GM23338 (cell line): ENCODE data around the gene MMP15. TPM values are rescaled to one million over a fixed set of nuclear protein-coding genes. Genes with fewer than 3 reads are reported as not detected.

Source experiments
- ATAC-seq: fragments of 200-7000 bp; cut with Tn5 transposase; 3 replicates; pipeline ENCODE4 v1.9.1; 2020
- DNase-seq: peaks from one replicate; pipeline ENCODE4 v3.0.0-alpha.2; 2015; ENCODE audit warnings: low spot score
- H2AFZ ChIP-seq: fragments of 200-600 bp; sonication (generic); 2 replicates; pipeline ENCODE4 v1.8.0; 2016; ENCODE audit warnings: antibody characterized with exemption, mild to moderate bottlenecking, moderate library complexity
- H3F3A ChIP-seq: fragments of 200-600 bp; sonication (generic); replicated peaks from 2 replicates; pipeline ENCODE4 v1.8.0; 2017; ENCODE audit warnings: antibody characterized with exemption, mixed run types, low read depth
- H3K27ac ChIP-seq: fragments of 200-600 bp; sonication (generic); 2 replicates; pipeline ENCODE4 v1.6.1; 2016; ENCODE audit warnings: low read depth
- H3K27me3 ChIP-seq: fragments of 200-600 bp; sonication (generic); 2 replicates; pipeline ENCODE4 v1.8.0; 2016; ENCODE audit warnings: mild to moderate bottlenecking, mixed run types, moderate library complexity; ENCODE audit not compliant: insufficient read depth
- H3K36me3 ChIP-seq: fragments of 200-600 bp; sonication (generic); 2 replicates; pipeline ENCODE4 v1.8.0; 2016; ENCODE audit warnings: mild to moderate bottlenecking; ENCODE audit not compliant: insufficient read depth
- H3K4me1 ChIP-seq: fragments of 200-600 bp; sonication (generic); 2 replicates; pipeline ENCODE4 v1.8.0; 2016; ENCODE audit warnings: mild to moderate bottlenecking, moderate library complexity; ENCODE audit not compliant: insufficient read depth
- H3K4me2 ChIP-seq: fragments of 200-600 bp; sonication (generic); 2 replicates; pipeline ENCODE4 v1.7.1; 2017; ENCODE audit warnings: mixed run types
- H3K4me3 ChIP-seq: fragments of 200-600 bp; sonication (generic); 2 replicates; pipeline ENCODE4 v1.6.1; 2016; ENCODE audit warnings: mixed run types
- H3K79me2 ChIP-seq: fragments of 200-600 bp; sonication (generic); replicated peaks from 2 replicates; pipeline ENCODE4 v1.8.0; 2017; ENCODE audit warnings: mild to moderate bottlenecking; ENCODE audit not compliant: insufficient read depth
- H3K9me2 ChIP-seq: fragments of 200-600 bp; sonication (generic); 2 replicates; pipeline ENCODE4 v1.8.0; 2017; ENCODE audit not compliant: insufficient read depth
- H4K20me1 ChIP-seq: fragments of 200-600 bp; sonication (generic); replicated peaks from 2 replicates; pipeline ENCODE4 v1.8.0; 2017; ENCODE audit warnings: mild to moderate bottlenecking; ENCODE audit not compliant: insufficient read depth
- H3K27ac Mint-ChIP-seq: 2 replicates; pipeline ENCODE4 v1.8.0; 2020; ENCODE audit warnings: inconsistent platforms, mild to moderate bottlenecking, moderate library complexity, mixed read lengths
- H3K27me3 Mint-ChIP-seq: 3 replicates; pipeline ENCODE4 v1.8.0; 2022; ENCODE audit warnings: low read depth, mild to moderate bottlenecking, moderate library complexity, mixed read lengths, inconsistent platforms; ENCODE audit not compliant: insufficient read depth, poor library complexity
- H3K36me3 Mint-ChIP-seq: 3 replicates; pipeline ENCODE4 v1.8.0; 2021; ENCODE audit warnings: low read depth, mild to moderate bottlenecking, inconsistent platforms, moderate library complexity, mixed read lengths
- H3K4me1 Mint-ChIP-seq: 3 replicates; pipeline ENCODE4 v1.8.0; 2020; ENCODE audit warnings: mild to moderate bottlenecking, inconsistent platforms, mixed read lengths
- H3K4me3 Mint-ChIP-seq: 3 replicates; pipeline ENCODE4 v1.8.0; 2021; ENCODE audit warnings: moderate library complexity, mild to moderate bottlenecking, inconsistent platforms, mixed read lengths
- H3K9me3 Mint-ChIP-seq: 3 replicates; pipeline ENCODE4 v1.8.0; 2020; ENCODE audit warnings: moderate library complexity, mild to moderate bottlenecking, inconsistent platforms, mixed read lengths
- CREB1 ChIP-seq: fragments of 250-450 bp; sonication (Bioruptor Pico); IDR thresholded peaks from 2 replicates; pipeline ENCODE4 v1.5.0; 2020; ENCODE audit warnings: low read depth, mild to moderate bottlenecking, moderate library complexity
- CTCF ChIP-seq, 2 experiments: fragments of 200-600 bp in 1 of 2; sonication (generic) in 1 of 2; conservative IDR thresholded peaks; 2 replicates each; pipeline versions ENCODE4 v1.5.1 to v1.6.1; 2016 to 2017; ENCODE audit warnings: antibody characterized with exemption in 2 of 2, low read depth in 2 of 2, mild to moderate bottlenecking in 2 of 2, moderate library complexity in 1 of 2
- ETS1 ChIP-seq: IDR thresholded peaks from 2 replicates; pipeline ENCODE4 v1.6.1; 2016; ENCODE audit warnings: antibody characterized with exemption
- JUNB ChIP-seq: IDR thresholded peaks from one replicate; pipeline ENCODE4 v1.6.1; 2016; ENCODE audit warnings: antibody characterized with exemption; ENCODE audit not compliant: unreplicated experiment
- NANOG ChIP-seq: IDR thresholded peaks from 2 replicates; pipeline ENCODE4 v1.6.1; 2016; ENCODE audit warnings: antibody characterized with exemption, borderline replicate concordance
- REST ChIP-seq: IDR thresholded peaks from one replicate; pipeline ENCODE4 v1.6.1; 2018; ENCODE audit warnings: antibody characterized with exemption; ENCODE audit not compliant: unreplicated experiment
- STAT1 ChIP-seq: IDR thresholded peaks from one replicate; pipeline ENCODE4 v1.6.1; 2016; ENCODE audit warnings: antibody characterized with exemption; ENCODE audit not compliant: unreplicated experiment
- ZNF331 ChIP-seq: fragments of 250-450 bp; sonication (Bioruptor Pico); IDR thresholded peaks from 2 replicates; pipeline ENCODE4 v1.5.0; 2020; ENCODE audit warnings: low read depth, mild to moderate bottlenecking, moderate library complexity
- ZNF462 ChIP-seq: fragments of 250-450 bp; sonication (Bioruptor Pico); IDR thresholded peaks from 2 replicates; pipeline ENCODE4 v1.5.0; 2020; ENCODE audit warnings: mild to moderate bottlenecking, moderate library complexity
- polyA plus RNA-seq: library from polyadenylated mRNA; unstranded; fragments of >200 nt; fragmentation: Nextera tagmentation; extraction: Ambion mirVana; gene quantifications from 2 replicates; pipeline ENCODE4 v1.2.1, GENCODE V29; 2016
- total RNA-seq: library from RNA; depleted of rRNA; stranded (reverse); fragments of >200 nt; shearing (Covaris generic); gene quantifications from 2 replicates; pipeline ENCODE4 v1.2.3, GENCODE V29; 2014

MMP15 gene
- total and polyA plus RNA-seq, 2 experiments from 2014 or later, result 10.9 to 79.1 TPM

- no peak overlapping the region for H3K4me3 Mint-ChIP-seq
- peaks cover 7% of the 10 kb centered on the region; the same call in 1 of the 3 replicates for H3K9me3 Mint-ChIP-seq
- Histone ChIP-seq H2AFZ (no peak overlapping the region), H3F3A (no peaks in the 10 kb centered on the region), H3K27ac (no peak overlapping the region), H3K4me1 (peaks cover 6% of the 10 kb centered on the region; the same call in 1 of the 2 replicates), H4K20me1 (0 out of 2 replicates have a peak, but pooled peaks cover 8% of the 10 kb centered on the region), H3K9me2 (no peaks in the 10 kb centered on the region), H3K36me3 (peaks cover 7% of the 10 kb centered on the region; the same call in 1 of the 2 replicates), H3K4me3 (no peak overlapping the region), H3K4me2 (no peak overlapping the region), H3K27me3 (no peaks in the 10 kb centered on the region), H3K79me2 (peaks cover 21% of the 10 kb centered on the region)
- H3K27me3 Mint-ChIP-seq, result no peaks in the 10 kb centered on the region
- DNase-seq, result no peak
- ATAC-seq, result no peak
- H3K4me1 Mint-ChIP-seq, result peaks cover 19% of the 10 kb centered on the region
- H3K27ac Mint-ChIP-seq, result no peak overlapping the region
- TF ChIP-seq JUNB, result no peak
- no peak for TF ChIP-seq ETS1
- TF ChIP-seq CTCF (conservative IDR thresholded peaks at IDR 0.05; ENCODE audit: low read depth in 2 of 2), result no peak
- H3K36me3 Mint-ChIP-seq, result peaks cover 36% of the 10 kb centered on the region
These were observed 14.7 kb upstream of the MMP15 start for GRCh38 chr16:58010886-58011285.

GRCh38 chr16:58011652-58012051, 13.9 kb upstream of the MMP15 start:
- no peak overlapping the region for H3K27ac ChIP-seq
- H3K4me2 ChIP-seq, result no peak overlapping the region
- peaks cover 6% of the 10 kb centered on the region; the same call in 1 of the 2 replicates for H3K4me1 ChIP-seq
- H3K79me2 ChIP-seq, result peaks cover 14% of the 10 kb centered on the region
- H3K4me3 ChIP-seq, result no peak overlapping the region
- ATAC-seq (no peak), DNase-seq (no peak)
- H3K27me3 ChIP-seq, result no peaks in the 10 kb centered on the region
- peaks cover 6% of the 10 kb centered on the region; the same call in 1 of the 3 replicates for H3K9me3 Mint-ChIP-seq
- no peak overlapping the region for H3K4me3 Mint-ChIP-seq
- no peaks in the 10 kb centered on the region for H3F3A ChIP-seq
- no peaks in the 10 kb centered on the region for H3K9me2 ChIP-seq
- H2AFZ ChIP-seq, result no peak overlapping the region
- peaks cover 29% of the 10 kb centered on the region for H3K36me3 Mint-ChIP-seq
- H4K20me1 ChIP-seq, result 0 out of 2 replicates have a peak, but pooled peaks cover 8% of the 10 kb centered on the region
- H3K4me1 Mint-ChIP-seq, result peaks cover 19% of the 10 kb centered on the region
- no peaks in the 10 kb centered on the region for H3K27me3 Mint-ChIP-seq
- H3K36me3 ChIP-seq, result no peaks in the 10 kb centered on the region
- H3K27ac Mint-ChIP-seq, result peak overlapping the region; percentile 16; the same call in 1 of the 2 replicates
- TF ChIP-seq CREB1 (CRISPR knock-in tag) (no peak), ZNF331 (CRISPR knock-in tag) (no peak), NANOG (no peak), ZNF462 (no peak), REST (no peak), STAT1 (no peak)
